Osteoblast (primary cell): ENCODE results near the gene ITPRID1. TPM values are rescaled to one million over a fixed set of nuclear protein-coding genes. Genes with fewer than 3 reads are reported as not detected.

Experiments
- DNase-seq: peaks from one replicate; pipeline ENCODE4 v3.0.0; 2011; ENCODE audit warnings: low spot score, mixed read lengths; ENCODE audit not compliant: insufficient read length; ENCODE audit errors: missing footprints
- H2AFZ ChIP-seq: 2 replicates; pipeline ENCODE4 v1.6.0; 2011; ENCODE audit warnings: mild to moderate bottlenecking, low read length
- H3K27ac ChIP-seq: 2 replicates; pipeline ENCODE4 v1.5.1; 2011; ENCODE audit warnings: mild to moderate bottlenecking, low read depth, low read length, moderate library complexity
- H3K27me3 ChIP-seq: 2 replicates; pipeline ENCODE4 v1.6.0; 2012; ENCODE audit warnings: mild to moderate bottlenecking, control low read depth, inconsistent platforms, low read length, moderate library complexity; ENCODE audit not compliant: insufficient read depth
- H3K36me3 ChIP-seq: 2 replicates; pipeline ENCODE4 v1.5.1; 2011; ENCODE audit warnings: mild to moderate bottlenecking, low read length, control low read depth, moderate library complexity; ENCODE audit not compliant: insufficient read depth
- H3K4me1 ChIP-seq: 2 replicates; pipeline ENCODE4 v1.5.1; 2011; ENCODE audit warnings: mild to moderate bottlenecking, low read length, control low read depth, moderate library complexity; ENCODE audit not compliant: insufficient read depth
- H3K4me2 ChIP-seq: 2 replicates; pipeline ENCODE4 v1.6.0; 2011; ENCODE audit warnings: mild to moderate bottlenecking, low read length; ENCODE audit not compliant: insufficient read depth
- H3K4me3 ChIP-seq: fragments of 200-600 bp; sonication (generic); 3 replicates; pipeline ENCODE4 v1.5.1; 2012; ENCODE audit warnings: mild to moderate bottlenecking, low read length, inconsistent platforms; ENCODE audit not compliant: insufficient read depth
- H3K79me2 ChIP-seq: 2 replicates; pipeline ENCODE4 v1.6.0; 2012; ENCODE audit warnings: mild to moderate bottlenecking, low read length, control low read depth, inconsistent platforms; ENCODE audit not compliant: insufficient read depth
- H3K9me3 ChIP-seq: 2 replicates; pipeline ENCODE4 v1.5.1; 2011; ENCODE audit warnings: low read depth, low read length, control low read depth
- H4K20me1 ChIP-seq: 2 replicates; pipeline ENCODE4 v1.6.0; 2012; ENCODE audit warnings: mild to moderate bottlenecking, low read length, control low read depth; ENCODE audit not compliant: insufficient read depth
- CTCF ChIP-seq: IDR thresholded peaks from 2 replicates; pipeline ENCODE4 v1.5.1; 2011; ENCODE audit warnings: mild to moderate bottlenecking, low read depth, low read length, moderate library complexity; ENCODE audit errors: extremely low read depth
- total RNA-seq: library from RNA; depleted of rRNA; stranded (reverse); fragments of >200 nt; gene quantifications from 2 replicates; pipeline ENCODE4 v1.2.3, GENCODE V29; 2012

The ITPRID1 gene
- total RNA-seq, 1 donor, result not detected

GRCh38 chr7:31669461-31669860 lies 155.6 kb downstream of the ITPRID1 start:
- H3K79me2 ChIP-seq, result no peaks in the 10 kb centered on the region
- no peak overlapping the region for H3K4me2 ChIP-seq
- no peak for TF ChIP-seq CTCF
- H3K27me3 ChIP-seq, result no peaks in the 10 kb centered on the region
- H3K9me3 ChIP-seq, result no peaks in the 10 kb centered on the region
- no peaks in the 10 kb centered on the region for H4K20me1 ChIP-seq
- no peaks in the 10 kb centered on the region for H3K4me1 ChIP-seq
- no peak overlapping the region for H3K27ac ChIP-seq
- DNase-seq, result no peak
- no peak overlapping the region for H2AFZ ChIP-seq
- no peaks in the 10 kb centered on the region for H3K36me3 ChIP-seq
- H3K4me3 ChIP-seq, result no peak overlapping the region

- H4K20me1 ChIP-seq, result no peaks in the 10 kb centered on the region
- H3K9me3 ChIP-seq, result no peaks in the 10 kb centered on the region
- no peak overlapping the region for H3K4me3 ChIP-seq
- H3K27ac ChIP-seq, result no peak overlapping the region
- peaks cover 2% of the 10 kb centered on the region for H3K27me3 ChIP-seq
- H3K79me2 ChIP-seq, result no peaks in the 10 kb centered on the region
- no peak overlapping the region for H2AFZ ChIP-seq
- DNase-seq, result no peak
- H3K4me2 ChIP-seq, result no peak overlapping the region
- H3K36me3 ChIP-seq, result no peaks in the 10 kb centered on the region
- no peak for TF ChIP-seq CTCF
- H3K4me1 ChIP-seq, result no peaks in the 10 kb centered on the region
These were observed 165.8 kb downstream of the ITPRID1 start for GRCh38 chr7:31679574-31680305.

- Histone ChIP-seq H3K79me2 (no peaks in the 10 kb centered on the region), H3K4me3 (no peak overlapping the region), H3K9me3 (no peaks in the 10 kb centered on the region), H2AFZ (no peak overlapping the region), H3K27me3 (peaks cover 5% of the 10 kb centered on the region), H3K4me1 (no peaks in the 10 kb centered on the region), H4K20me1 (no peaks in the 10 kb centered on the region), H3K27ac (no peak overlapping the region), H3K36me3 (no peaks in the 10 kb centered on the region), H3K4me2 (no peak overlapping the region)
- no peak for DNase-seq
- no peak for TF ChIP-seq CTCF
These were observed 169.7 kb downstream of the ITPRID1 start for GRCh38 chr7:31683445-31684225.
